SHP77 (cell line): ENCODE data around the gene RNF182.
"Not testable (repeated sequence)": the region's sequence is repeated elsewhere in the genome, so short reads cannot be mapped to it uniquely, and the experiment has no call there.

Experiments used
- DNase-seq, 2 experiments: peaks; one replicate each; lab custom pipeline; 2025; lab: John Stamatoyannopoulos, UW

Gene RNF182

GRCh38 chr6:13917141-13917540 lies 7.6 kb upstream of the RNF182 start:
- DNase-seq, result no peak

DNA sequence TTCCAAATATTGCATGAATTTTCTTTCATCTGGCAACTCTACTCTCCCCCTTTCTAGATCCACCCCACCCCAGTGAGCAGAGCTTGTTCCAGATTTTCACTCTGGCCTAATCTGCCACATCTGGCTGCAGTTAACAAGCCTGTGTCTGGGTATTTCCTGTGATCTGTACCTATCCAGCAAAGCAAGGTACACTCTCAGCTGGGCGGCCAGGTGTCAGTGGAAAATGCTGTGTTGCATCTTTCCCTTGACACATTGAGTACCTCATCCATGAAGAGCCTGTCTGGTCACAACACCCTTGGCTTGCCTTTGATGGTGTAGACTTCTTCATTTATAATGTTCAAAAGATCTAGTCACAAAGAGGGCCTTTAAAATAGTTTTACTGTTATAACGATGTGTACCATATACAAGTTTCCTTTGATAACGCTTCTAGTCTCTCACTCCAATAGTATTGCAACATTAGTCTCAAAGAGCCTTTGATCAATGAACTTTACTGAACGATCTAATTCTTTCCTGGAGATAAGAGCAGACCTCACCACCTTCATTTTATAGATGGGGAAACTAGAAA lies 6.0 kb upstream of the RNF182 start:
- no peak for DNase-seq

GRCh38 chr6:13919861-13920260 lies 4.9 kb upstream of the RNF182 start:
- no peak for DNase-seq

- DNase-seq, result no peak
Observed at GRCh38 chr6:13920552-13920951, 4.2 kb upstream of the RNF182 start.

GRCh38 chr6:13922750-13923149 lies 2.0 kb upstream of the RNF182 start:
- no peak for DNase-seq

DNA sequence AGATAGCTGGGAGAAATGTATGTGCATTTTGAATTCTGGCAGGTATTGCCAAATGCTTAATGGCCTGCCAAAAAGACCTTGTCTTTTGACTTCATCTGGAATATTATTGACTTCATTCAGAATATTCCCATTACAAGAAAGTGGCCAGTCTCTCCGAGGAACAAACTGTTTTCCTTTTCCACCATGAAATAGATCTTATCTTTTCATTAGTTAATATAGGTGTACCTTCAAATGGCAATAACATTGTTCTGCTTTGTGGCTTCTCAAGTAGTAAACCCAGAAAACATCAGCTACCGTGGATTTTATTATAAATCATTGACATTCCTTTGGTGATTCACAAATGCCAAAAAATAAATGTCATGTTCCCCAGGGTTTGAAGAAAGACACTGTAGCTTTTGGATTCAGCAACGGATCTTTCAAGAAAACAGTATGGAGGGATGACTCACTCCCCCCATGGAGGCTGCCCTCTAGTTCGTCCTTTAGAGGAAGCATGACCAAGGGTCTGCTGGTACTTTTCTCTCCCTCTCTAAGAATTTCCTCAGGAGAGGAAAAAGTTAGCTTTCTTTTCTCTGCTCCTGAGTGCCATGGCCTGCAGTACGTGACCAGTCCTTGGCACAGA lies 1.1 kb upstream of the RNF182 start:
- DNase-seq, result no peak

DNA sequence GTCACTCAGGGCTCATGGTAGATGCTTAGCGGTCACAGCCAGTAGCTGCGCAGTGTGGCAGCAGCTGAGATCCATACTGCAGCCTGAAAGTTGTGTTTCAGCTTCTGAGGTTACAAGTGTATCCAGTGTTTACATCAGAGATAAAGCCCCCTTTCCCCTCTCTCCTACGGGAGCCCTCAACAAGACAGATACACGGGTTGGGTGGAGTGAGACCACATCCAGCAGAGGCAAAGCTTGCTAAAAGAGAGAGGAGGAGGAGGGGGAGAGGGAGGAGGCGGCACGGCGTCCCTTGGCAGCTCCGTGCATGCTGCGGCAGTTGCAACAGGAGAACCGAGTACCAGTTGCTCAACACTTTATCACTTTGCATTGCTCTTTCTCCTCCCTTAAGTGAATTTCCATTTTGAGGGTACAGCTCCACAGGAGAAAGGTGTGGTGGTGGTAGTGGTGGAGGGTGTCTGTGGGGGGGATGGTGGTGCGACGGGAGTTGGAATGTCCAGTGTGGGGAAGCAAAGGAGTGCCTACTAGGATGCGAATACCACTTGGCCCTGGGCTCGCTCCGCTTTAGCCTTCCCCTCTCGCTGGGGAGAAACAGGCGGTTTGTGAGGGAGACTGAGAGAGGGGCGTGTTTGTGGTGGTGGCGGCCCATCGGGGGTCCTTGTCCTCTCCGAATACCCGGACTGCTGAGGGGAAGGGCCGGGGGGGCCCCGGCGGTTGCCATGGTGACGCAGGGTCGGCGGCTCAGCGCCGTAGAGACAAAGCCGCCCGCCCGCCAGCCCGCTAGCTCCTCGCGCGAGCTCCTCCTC lies 405 bp upstream of the RNF182 start:
- no peak for DNase-seq

DNA sequence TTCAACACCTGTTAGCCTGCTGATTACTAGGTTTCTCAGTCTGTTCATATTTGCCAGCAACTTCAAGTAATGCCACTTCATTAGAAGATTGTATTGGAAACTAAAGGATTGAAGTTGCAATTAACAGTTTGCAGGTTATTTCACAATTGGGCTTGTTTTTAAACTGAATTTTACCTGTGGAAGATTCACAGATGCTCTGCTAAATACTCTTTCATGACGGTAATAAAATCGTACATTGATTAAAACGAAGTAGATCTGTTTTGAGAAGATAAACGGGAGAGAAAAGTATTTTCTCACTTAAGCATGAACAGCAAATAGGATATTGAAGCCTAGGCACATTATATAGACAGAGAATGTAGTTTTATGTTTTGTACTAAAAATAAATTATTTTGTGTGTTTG lies 1.6 kb downstream of the RNF182 start:
- DNase-seq, result no peak

- no peak for DNase-seq
Observed at GRCh38 chr6:13927203-13927602, 2.5 kb downstream of the RNF182 start.

- no peak for DNase-seq
Observed at GRCh38 chr6:13929196-13929595, 4.4 kb downstream of the RNF182 start.

DNA sequence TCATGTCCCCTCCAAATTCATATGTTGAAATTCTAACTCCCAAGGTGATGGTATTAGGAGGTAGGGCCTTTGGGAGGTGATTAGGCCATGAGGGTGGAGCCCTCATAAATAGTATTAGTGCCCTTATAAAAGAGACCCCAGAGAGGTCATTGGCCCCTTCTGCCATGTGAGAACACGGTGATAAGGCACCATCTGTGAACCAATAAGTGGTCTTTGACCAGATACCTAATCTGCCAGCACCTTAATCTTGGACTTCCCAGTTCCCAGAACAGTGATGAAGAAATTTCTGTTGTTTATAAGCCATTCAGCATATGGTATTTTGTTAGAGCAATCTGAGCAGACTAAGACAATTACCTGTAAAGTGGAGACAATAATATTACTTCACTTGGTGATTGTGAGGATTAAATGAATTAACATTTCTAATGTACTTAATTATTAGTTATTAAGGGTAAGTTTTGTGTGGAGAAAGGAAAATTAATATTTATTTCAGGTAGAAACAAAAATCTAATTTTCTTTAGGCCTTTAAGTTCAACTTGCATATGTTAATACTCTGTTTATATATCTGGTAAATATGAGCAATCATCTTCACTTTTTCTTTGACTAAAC lies 7.1 kb downstream of the RNF182 start:
- no peak for DNase-seq

GRCh38 chr6:13932785-13933184 lies 8.0 kb downstream of the RNF182 start:
- no peak for DNase-seq

DNA sequence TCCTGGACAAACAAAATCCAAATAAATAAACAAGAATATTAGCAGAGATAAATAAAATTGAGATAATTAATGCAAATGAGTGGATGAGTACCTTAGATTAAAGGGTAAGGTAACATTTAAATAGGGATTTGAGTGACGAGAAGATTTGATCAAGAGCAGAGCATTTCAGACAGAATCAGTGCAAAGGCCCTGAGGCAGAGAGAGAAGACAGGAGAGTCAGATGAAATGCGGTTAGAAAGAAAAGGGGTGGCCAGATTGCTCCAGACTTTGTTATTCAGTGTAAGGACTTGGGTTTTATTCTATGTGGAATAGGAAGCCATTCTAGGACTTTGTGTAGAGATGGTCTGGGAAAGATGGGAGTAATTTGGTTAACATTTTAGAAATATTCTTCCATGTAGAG lies 10.0 kb downstream of the RNF182 start:
- no peak for DNase-seq

DNA sequence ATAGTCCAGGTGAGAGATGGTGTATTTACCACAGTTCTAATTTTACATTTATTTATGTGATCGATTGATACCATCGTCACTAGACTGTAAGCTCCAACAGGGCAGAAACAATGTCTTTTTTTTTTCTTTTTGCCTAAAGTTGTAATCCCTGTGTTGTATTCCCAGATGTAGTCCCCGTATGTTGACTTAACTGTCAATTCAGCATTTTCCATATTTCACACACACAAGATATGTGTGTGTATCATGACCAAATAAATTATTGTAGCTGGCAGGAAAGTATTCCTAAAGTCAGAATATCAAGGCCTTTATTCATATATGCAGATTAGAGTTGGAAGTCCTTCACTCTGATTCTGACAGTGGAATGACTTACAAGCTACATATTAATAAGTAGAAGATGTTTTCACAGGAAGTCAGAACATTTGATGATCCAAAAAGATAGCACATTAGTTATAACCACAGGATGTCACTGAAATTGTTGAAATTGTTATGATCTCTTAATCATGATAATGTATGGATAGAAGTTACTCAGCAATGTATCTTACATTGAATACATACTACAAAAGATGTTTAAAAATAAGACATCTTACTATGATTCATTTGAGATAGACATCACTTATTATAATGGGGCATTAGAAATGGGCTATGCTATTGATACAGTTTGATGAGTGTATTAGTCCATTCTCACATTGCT lies 10.6 kb downstream of the RNF182 start:
- no peak for DNase-seq

- DNase-seq, result not testable (repeated sequence)
Observed at GRCh38 chr6:13935881-13936261, 11.1 kb downstream of the RNF182 start.

DNA sequence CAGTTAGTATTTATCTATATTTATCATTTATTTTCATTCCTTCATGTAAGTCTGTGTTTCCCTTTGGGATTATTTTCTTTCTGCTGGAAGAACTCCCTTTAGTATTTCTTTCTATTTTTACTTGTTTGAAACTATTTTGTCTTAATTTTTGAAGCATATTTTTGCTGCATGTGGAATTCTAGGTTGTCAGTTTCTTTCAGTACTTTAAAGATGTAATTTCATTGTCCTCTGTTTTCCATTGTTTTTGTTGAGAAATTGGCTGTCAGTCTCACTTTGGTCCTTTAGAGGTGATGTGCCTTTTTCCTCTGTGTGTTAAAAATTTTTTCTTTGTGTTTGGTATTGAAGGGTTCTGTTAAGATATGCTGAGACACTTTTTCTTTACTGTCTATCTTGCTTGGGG lies 17.1 kb downstream of the RNF182 start:
- DNase-seq, result no peak

- DNase-seq, result no peak
Observed at GRCh38 chr6:13943943-13944342, 19.2 kb downstream of the RNF182 start.

DNA sequence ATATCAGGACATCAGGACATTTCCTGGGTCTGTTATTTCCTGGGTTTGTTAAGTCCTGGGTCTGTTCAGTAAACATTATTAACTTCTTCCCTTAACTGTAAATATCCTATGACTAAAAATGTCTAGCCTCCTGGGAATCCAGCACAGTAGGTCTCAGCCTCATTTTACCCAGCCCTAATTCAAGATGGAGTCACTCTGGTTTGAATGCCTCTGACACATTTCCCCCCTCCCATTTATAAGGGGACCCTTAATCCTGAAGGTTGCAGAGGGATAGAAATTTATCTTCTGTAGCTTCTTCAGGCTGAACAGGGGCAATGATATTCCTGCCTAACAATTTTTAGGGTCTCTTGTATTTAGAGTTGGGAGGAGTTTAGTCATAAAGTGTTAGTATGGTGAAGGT lies 21.8 kb downstream of the RNF182 start:
- DNase-seq, result no peak

- DNase-seq, result no peak
Observed at GRCh38 chr6:13947611-13948178, 22.9 kb downstream of the RNF182 start.

DNA sequence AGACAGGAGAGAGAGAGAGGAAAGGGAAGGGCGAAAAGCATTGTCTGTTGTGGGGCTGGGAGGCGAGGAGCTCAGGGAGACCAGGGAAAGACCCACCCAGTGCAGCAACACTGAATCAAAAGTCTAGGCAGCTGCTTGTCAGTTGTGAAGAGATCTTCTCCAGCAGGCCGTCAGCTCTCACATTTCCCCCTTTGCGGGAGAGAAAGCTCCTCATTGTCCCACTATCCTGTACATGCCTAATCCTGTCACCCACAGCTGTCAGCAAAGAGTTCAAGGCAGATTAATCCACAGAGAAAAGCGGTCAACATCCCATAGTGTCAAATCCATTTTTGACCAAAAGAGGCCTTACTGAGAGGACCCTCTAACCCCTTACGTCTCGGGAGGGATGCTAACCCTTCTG lies 27.3 kb downstream of the RNF182 start:
- DNase-seq, result no peak

DNA sequence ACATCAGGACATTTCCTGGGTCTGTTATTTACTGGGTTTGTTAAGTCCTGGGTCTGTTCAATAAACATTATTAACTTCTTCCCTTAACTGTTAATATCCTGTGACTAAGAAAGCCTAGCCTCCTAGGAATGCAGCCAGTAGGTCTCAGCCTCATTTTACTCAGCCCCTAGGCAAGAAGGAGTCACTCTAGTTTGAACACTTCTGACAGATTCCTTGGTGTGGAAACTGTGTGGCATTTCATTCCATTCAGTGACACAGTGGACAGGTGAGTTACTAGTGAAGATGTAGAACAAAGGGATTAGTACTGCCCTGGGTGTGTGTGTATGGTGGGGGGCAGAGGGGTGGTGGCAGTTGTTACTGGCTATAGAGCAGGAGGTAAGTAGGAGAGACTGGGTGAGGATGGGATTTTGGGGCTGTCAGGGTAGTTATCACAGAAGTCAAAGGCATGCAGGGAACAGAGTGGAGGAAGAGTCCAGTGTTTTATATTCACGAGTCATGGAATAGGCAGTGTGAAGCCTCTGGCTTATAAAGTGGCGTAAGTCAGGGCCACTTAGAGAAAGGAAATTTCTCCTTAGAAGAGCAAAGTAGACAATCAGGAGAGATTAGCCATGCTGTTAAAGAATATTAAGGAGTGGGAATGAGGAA lies 28.4 kb downstream of the RNF182 start:
- no peak for DNase-seq
